HG02840 (cell line): ENCODE results near the gene SPTLC3.

Experiments
- ATAC-seq: cut with Tn5 transposase; IDR thresholded peaks from one replicate; pipeline ENCODE4 v1.9.1; 2021; ENCODE audit warnings: mild to moderate bottlenecking, moderate library complexity, moderate number of reproducible peaks; ENCODE audit not compliant: unreplicated experiment, low FRiP score

SPTLC3 gene

GRCh38 chr20:13128173-13128572 is 119.4 kb downstream of the SPTLC3 start:
- no peak for ATAC-seq

DNA sequence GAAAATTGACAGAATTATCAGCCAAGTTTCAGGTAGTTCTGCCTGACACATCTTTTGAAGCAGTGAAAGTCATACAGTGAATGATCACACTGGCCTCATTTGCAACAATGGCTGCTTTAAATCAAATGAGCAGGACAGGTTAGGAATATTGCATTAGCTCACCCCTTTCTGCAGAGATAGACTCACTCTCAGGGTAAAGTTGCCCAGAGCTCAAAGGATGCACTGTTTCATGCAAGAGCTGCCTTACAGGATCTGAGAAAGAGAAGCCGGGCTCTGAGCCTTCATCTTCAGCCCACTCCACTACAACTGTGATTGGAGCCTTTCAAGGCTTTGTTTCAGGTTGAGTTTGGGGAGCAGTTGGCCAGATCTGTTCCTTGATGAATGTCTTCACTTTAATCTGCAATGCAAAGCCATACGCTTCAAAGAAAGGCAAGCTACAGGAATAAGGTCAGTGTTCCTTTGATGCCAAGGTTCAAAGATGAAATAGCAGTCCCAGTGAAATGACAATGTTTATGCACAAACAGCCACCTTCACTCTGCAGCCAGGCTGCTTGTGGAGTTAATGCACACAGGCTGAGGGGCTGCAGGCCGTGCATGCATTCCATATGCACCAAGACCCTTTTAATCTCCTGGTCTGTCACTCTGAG is 121.4 kb downstream of the SPTLC3 start:
- no peak for ATAC-seq

DNA sequence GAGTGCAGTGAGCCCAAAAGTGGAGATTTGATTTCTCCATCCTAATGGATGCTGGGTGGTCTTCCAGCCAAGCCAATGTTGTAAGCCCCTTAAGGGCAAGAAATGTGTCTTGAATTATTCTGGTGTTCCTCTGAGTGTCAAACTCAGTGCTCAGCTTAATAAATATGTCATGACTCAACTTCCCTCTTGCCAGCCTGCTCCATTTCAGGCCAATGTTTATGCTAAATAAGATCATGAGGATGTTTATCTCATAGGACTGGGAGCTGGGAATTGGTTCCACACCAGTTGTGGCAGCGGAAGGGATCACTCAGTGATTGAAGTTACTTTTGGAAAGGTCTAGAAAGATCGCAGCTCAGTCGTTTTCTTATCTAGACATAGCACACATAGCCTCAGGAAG is 121.9 kb downstream of the SPTLC3 start:
- ATAC-seq = no peak

DNA sequence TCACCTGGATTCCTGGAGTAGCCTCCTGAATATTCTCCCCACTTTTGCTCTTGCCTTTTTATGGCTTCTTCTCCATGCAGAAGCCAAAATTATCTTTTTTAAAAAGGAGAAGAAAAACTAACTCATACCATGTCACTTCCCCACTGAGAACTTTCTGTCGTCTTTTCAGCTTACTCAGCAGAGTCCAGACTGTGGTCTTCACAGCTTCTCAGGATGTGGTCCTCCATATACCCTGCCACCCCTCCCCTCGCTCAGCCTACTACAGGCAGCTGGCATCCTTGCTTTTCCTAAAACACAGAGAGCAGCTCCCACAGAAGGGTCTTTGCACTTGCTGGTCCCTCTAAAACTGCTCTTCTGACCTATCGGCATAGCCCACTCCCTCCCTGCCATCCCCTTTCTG is 122.9 kb downstream of the SPTLC3 start:
- no peak for ATAC-seq

- ATAC-seq = no peak
These were observed 130.8 kb downstream of the SPTLC3 start for GRCh38 chr20:13139459-13140150.

DNA sequence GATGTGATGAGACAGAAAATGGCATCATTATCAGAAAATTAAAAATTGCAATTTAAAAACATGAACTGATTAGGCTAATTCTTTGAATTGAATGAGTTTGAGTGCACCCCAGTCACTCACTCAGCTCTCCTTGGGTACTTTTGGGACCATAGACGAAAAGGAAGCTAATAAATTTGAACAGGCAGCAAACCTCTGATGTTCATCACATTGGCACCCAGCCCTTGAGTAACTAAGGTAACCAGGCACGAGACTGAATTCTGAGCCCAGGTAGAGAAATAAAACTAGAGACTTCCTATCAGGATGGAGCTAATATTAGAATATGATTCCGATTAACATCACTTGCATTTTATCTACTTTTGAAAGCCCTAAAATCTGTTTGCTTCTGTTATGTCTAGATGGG is 131.4 kb downstream of the SPTLC3 start:
- ATAC-seq = no peak

- no peak for ATAC-seq
These were observed 132.0 kb downstream of the SPTLC3 start for GRCh38 chr20:13140775-13141174.

DNA sequence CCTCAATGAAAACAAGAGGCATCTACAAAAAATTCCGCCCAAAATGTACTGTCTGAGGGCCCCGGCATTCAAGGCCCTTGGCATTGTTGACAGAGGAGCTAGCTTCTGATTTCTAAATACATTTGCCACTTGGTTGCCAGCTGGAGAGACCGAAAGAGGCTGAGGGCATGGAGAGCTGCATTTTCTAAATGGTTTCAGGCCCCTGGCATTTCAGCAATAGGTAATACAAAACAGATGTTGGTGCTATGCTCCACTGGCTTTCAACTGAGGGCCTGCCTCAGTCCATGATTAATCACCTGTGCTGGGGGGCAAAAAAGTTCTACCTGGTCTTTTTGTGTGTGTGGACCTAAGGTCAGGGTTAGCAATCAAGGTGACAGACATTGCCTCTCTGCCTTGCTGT is 132.8 kb downstream of the SPTLC3 start:
- no peak for ATAC-seq

DNA sequence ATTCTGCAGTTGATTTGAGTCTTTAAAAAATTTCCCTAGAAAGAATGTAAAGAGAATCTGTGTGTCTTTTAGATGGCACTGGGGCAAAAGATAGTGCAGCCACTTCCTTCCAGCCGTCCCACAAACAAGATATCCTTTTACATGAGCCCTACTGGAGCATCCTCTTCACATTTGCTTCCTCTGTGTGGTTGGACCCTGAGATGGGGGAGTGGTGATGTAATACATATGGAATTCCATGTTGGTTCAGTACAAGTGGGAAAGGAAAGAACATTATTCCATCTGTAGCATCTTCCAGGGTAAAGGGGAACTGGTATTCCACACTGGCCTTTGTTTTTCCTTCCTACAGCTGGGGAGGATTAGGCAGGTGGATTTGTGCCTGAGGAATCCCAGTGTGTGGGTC is 133.4 kb downstream of the SPTLC3 start:
- no peak for ATAC-seq

DNA sequence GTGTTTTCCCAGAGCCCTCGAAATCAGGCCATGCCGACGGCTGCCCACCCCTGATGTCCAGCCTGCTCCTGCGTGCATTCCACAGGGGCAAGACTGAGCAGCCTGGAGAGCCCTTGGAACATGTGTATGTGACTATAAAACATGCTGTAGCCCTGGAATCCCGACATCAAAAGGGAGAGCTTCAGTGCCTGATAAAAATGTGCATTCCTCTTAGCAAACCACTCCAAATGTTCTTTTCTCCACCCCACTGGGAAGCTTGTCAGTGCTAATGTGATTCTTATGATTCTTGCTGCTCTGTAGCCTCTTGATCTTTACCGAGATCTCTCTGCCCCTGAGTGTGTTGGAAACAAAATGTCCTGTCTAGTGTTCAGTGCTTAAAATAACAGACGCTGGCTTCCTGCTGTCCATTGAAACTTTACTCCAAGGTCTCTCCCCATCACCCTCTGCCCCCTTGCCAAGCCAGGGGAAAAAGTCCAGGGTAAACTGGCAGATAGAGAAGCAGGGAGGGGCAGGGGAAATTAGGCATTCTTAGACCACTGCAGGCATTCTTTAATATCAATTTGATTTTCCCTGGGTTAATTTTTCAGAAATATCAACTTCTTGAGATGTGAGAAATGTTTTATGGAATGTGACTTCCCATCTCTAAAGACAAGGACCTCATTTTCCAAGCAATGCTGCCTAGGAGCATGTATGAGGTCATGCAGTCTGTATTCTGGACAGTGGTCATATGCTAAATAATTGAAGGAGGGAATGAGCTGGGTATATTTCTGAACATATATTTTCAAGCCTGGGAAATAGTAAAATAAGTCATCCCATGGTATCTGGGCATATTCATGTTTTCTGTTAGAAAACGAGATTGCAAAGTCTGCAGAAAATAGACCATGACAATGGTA is 138.5 kb downstream of the SPTLC3 start:
- no peak for ATAC-seq

DNA sequence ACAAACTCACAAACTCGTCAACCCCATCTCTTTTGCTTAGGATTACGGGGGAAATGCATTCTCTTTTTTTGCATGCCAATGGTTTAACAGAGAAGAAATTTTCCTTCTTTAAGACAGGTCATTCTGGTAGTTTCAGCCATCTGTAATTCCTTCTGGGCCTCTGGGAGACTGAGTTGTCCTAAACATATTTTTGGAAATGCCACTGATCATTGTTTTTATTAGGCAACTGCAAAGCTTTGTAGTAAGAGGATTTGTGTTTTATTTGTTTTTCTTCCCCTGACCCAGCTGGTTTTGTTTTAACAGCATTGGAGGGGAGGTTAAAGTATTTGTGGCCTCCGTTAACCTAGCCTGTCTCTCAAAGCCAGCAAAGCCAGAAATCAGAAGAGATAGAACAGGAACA is 139.2 kb downstream of the SPTLC3 start:
- ATAC-seq = no peak

GRCh38 chr20:13148402-13148801 is 139.6 kb downstream of the SPTLC3 start:
- ATAC-seq = no peak

DNA sequence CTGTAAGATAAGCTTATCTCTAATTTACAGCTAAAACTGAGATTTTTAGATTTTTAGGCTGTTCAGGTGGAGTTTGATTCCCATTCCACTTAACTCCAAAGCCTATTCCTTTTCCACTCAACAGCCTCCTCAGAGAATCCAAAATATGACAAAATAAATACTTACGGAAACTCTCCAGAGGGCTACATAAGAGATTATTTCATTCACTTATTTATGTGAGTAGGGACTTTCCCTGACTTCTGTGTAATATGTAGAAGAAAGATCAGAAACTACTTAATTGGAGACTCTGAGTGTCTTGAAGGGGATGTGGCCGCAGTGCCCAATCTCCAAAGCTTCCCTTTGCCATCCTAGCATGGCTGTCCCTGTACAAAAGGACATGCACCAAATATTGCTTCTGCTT is 140.2 kb downstream of the SPTLC3 start:
- ATAC-seq = no peak

GRCh38 chr20:13149371-13150105 is 140.8 kb downstream of the SPTLC3 start:
- ATAC-seq = no peak

DNA sequence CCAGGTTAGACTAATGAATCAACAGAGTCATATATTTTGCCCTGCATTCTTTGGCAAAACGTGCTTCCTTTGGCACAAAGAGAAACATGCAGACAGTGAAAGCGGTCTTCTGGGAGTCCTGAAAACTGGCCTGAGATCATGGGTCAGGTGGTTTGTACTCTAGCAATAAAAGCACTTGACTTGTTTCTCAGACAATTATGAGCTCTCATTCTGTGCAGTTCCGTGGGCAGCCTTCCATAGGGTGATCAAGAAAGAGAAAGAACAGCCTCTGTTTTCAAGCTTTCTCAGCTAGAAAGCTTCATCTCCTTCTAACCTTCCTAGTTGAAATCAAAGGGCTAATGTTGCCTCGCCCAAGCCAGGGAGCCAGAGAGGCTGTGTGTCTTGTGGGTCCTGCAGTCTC is 149.6 kb downstream of the SPTLC3 start:
- no peak for ATAC-seq

DNA sequence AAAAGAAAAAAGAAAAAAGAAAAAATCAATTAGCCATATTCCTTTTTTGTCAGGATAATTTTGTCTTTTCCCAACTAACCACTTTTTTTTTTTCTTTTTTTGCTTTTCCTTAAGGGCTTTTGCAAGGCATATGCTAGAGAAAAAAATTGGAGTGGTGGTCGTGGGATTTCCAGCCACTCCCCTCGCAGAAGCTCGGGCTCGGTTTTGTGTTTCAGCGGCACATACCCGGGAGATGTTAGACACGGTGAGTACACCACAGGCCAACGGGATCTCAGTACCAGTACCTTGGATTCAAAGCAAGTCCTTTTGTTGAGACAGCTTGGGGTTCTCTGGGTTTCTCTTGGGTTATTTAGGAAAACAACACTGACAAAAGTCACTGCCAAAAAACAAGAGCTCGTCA is 151.1 kb downstream of the SPTLC3 start:
- no peak for ATAC-seq

- no peak for ATAC-seq
These were observed 156.4 kb downstream of the SPTLC3 start for GRCh38 chr20:13165203-13165602.

- no peak for ATAC-seq
These were observed 157.2 kb downstream of the SPTLC3 start for GRCh38 chr20:13166011-13166410.

DNA sequence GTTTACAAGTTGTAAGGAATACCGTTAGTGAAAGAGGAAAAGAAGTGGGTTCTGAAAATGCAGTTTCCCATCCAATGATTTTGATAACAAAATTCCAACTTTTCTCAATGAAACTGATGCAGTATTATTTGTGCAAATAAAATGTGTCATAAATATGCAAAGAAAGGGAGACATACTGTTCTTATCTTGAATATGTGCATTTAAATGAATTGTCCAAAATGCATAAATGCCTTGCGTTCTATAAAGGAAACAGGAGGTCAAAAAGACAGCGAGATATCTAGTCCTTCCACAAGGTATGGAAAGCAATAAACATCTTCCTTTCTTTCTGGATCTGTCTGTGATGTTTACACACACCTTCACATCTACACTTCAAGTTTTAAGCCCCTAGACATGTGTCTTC is 157.7 kb downstream of the SPTLC3 start:
- no peak for ATAC-seq

- ATAC-seq = no peak
These were observed 160.3 kb downstream of the SPTLC3 start for GRCh38 chr20:13169086-13169485.

DNA sequence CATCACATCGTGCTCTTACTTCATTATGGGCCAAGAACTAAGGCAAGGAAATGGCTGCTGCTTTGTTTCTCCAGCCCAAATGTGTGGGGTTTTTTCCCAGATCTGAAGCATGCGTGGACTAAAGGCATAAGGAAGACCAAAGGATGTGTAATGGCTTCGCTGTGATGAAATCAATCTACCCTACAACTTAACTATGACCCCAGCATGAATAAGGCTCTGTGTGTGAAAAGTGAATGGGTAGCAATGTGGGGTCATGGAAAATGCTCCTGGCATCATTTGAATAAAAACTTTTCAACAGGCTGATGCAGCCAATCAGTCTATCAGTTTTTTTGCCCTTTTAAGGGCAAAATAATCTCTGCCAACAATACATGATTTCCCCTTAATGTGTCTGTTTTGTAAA is 162.0 kb downstream of the SPTLC3 start:
- ATAC-seq = no peak
